ENCODE measurements around the gene PDSS2. TPM values are rescaled to one million over a fixed set of nuclear protein-coding genes. Genes with fewer than 3 reads are reported as not detected.

Gene PDSS2
- total RNA-seq, 1 donor from 2014 or later, result 19.3 TPM

DNA sequence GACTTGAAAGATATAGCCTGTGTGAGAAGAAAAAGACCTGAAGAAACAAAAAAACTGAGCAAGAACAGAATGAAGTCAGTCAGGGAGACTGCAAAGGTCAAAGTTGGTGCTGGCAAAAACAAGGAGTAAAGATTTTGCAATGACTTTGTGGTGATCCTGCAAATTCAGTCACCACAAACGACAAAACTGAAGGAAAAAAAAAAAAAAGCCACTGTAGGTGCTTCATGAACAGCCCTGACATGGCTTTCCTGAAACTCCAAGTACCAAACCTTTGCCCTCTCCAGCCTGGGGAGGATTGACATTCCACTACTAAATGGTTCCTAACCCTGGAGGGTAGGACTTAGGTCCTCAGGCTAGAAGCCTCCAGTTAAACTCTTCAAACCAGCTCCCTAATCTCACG, 229.3 kb downstream of the PDSS2 start:
- CTCF ChIA-PET, result no interaction called here
- no peak for ATAC-seq (ENCODE audit: low read depth)
- Mint-ChIP-seq H3K4me3 (no peak overlapping the region), H3K9me3 (no peaks in the 10 kb centered on the region), H3K4me1 (no peaks in the 10 kb centered on the region), H3K36me3 (ENCODE audit: low read depth) (peaks cover 16% of the 10 kb centered on the region), H3K27ac (no peak overlapping the region), H3K27me3 (no peaks in the 10 kb centered on the region)
- POLR2A ChIA-PET, result interaction anchor here (0.7 kb wide), 1 partner anchor 90 kb away, joined by 7 read pairs; no protein-coding TSS in a partner anchor
- intact Hi-C loops (cut with micrococcal nuclease), result no loop called here
- TF ChIP-seq CTCF (IDR thresholded peaks at IDR 0.05), result no peak
- no peak for DNase-seq

DNA sequence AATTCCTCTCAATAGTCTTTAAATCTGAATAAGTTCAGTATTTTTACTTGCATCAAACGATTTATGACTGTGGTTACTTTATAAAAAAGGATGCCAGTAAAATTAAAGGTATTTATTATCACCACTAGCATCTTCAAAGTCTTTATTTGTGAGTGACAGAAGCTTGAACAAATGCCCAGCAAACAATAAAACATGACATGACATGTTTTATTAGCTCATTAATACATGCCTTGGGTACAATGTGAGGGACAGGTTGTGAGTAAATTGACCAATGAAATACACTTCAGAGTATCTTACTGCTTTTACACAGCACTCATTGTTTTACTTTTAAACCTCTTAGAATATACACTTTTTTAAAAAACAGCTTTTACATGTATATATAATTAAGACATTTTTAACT, 230.6 kb downstream of the PDSS2 start:
- H3K4me3 Mint-ChIP-seq, result no peak overlapping the region
- ChIA-PET POLR2A (no interaction called here), CTCF (no interaction called here)
- intact Hi-C loops (cut with micrococcal nuclease), result no loop called here
- no peak overlapping the region for H3K27ac Mint-ChIP-seq
- no peaks in the 10 kb centered on the region for H3K27me3 Mint-ChIP-seq
- H3K36me3 Mint-ChIP-seq (ENCODE audit: low read depth), result peaks cover 14% of the 10 kb centered on the region
- no peaks in the 10 kb centered on the region for H3K9me3 Mint-ChIP-seq
- ATAC-seq (ENCODE audit: low read depth) (no peak), DNase-seq (no peak)
- TF ChIP-seq CTCF (IDR thresholded peaks at IDR 0.05), result no peak
- no peaks in the 10 kb centered on the region for H3K4me1 Mint-ChIP-seq

GRCh38 chr6:107221519-107221918, 237.8 kb downstream of the PDSS2 start:
- H3K4me1 Mint-ChIP-seq, result no peaks in the 10 kb centered on the region
- TF ChIP-seq CTCF (IDR thresholded peaks at IDR 0.05), result no peak
- intact Hi-C loops (cut with micrococcal nuclease), result no loop called here
- no peaks in the 10 kb centered on the region for H3K9me3 Mint-ChIP-seq
- H3K4me3 Mint-ChIP-seq, result no peak overlapping the region
- CTCF ChIA-PET, result no interaction called here
- H3K27ac Mint-ChIP-seq, result no peak overlapping the region
- DNase-seq (no peak), ATAC-seq (ENCODE audit: low read depth) (no peak)
- POLR2A ChIA-PET, result no interaction called here
- H3K27me3 Mint-ChIP-seq, result no peaks in the 10 kb centered on the region
- H3K36me3 Mint-ChIP-seq (ENCODE audit: low read depth), result peaks cover 8% of the 10 kb centered on the region

DNA sequence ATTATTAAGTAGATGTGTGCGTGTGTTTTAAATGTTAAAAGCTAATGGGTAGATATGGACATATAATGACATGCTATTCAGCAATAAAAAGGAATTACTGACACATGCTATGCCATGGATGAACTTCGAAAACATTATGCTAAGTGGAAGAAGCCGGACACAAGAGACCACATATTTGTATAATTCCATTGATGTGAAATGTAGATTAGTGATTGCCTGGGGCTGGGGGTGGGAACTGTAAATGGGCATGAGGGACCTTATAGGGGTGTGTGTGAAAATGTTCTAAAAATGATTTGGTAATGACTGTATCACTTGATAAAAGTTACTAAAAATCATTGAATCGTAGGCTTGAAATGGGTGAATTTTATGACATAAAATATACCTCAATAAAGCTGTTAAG, 239.5 kb downstream of the PDSS2 start:
- CTCF ChIA-PET, result no interaction called here
- no peaks in the 10 kb centered on the region for H3K4me1 Mint-ChIP-seq

DNA sequence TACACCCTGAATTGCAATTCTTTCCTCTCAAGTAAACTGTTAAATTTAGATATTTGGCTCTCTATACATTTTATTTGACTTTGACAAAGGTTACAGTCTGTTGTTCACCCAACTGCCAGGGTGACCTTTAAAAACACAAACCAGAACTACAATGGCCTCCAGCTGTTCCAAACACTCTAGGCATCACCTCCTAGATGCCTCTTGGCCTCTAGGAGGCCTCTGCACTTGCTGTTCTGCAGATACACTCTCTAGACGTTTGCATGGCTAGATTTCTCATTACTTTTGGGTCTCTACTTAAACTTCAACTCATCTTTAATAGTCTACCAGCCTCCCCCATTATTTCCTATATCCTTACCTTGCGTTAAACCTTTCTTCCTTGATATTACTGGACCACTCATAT, 241.2 kb downstream of the PDSS2 start:
- Mint-ChIP-seq H3K4me3 (no peak overlapping the region), H3K36me3 (ENCODE audit: low read depth) (peaks cover 5% of the 10 kb centered on the region), H3K27me3 (no peaks in the 10 kb centered on the region), H3K4me1 (no peaks in the 10 kb centered on the region), H3K27ac (no peak overlapping the region), H3K9me3 (no peaks in the 10 kb centered on the region)
- ChIA-PET CTCF (no interaction called here), POLR2A (no interaction called here)
- TF ChIP-seq CTCF (IDR thresholded peaks at IDR 0.05), result no peak
- no peak for ATAC-seq (ENCODE audit: low read depth)
- intact Hi-C loops (cut with micrococcal nuclease), result no loop called here
- DNase-seq, result no peak

More for the DNA sequence above, 239.5 kb downstream of the PDSS2 start:
- no peaks in the 10 kb centered on the region for H3K27me3 Mint-ChIP-seq
- H3K27ac Mint-ChIP-seq, result no peak overlapping the region
- no peak overlapping the region for H3K4me3 Mint-ChIP-seq
- H3K9me3 Mint-ChIP-seq, result no peaks in the 10 kb centered on the region
- no peak for ATAC-seq (ENCODE audit: low read depth)
- no peak for DNase-seq
- no peak for TF ChIP-seq CTCF (IDR thresholded peaks at IDR 0.05)
- intact Hi-C loops (cut with micrococcal nuclease), result no loop called here
- POLR2A ChIA-PET, result no interaction called here
- peaks cover 8% of the 10 kb centered on the region for H3K36me3 Mint-ChIP-seq (ENCODE audit: low read depth)

Measured in activated B cell treated with CpG ODN at 0.5 μM for 24 hours (primary cell).